BE2C (cell line): ENCODE measurements around the gene SNX3.

ENCODE experiments used
- DNase-seq: peaks from one replicate; pipeline ENCODE4 v3.0.0-alpha.2; 2020
- H3K27me3 ChIP-seq: fragments of 250-450 bp; sonication (Bioruptor Pico); 2 replicates; pipeline ENCODE4 v1.5.1; 2020; ENCODE audit warnings: mild to moderate bottlenecking
- H3K36me3 ChIP-seq: fragments of 250-450 bp; sonication (Bioruptor Pico); 2 replicates; pipeline ENCODE4 v1.5.1; 2020; ENCODE audit warnings: mild to moderate bottlenecking
- H3K4me1 ChIP-seq: fragments of 250-450 bp; sonication (Bioruptor Pico); 2 replicates; pipeline ENCODE4 v1.5.1; 2020
- H3K4me3 ChIP-seq: 2 replicates; pipeline ENCODE4 v1.5.1; 2011; ENCODE audit warnings: low read depth, low read length
- H3K9me3 ChIP-seq: fragments of 250-450 bp; sonication (Bioruptor Pico); 2 replicates; pipeline ENCODE4 v1.5.1; 2020
- CTCF ChIP-seq: IDR thresholded peaks from 2 replicates; pipeline ENCODE4 v1.5.1; 2012; ENCODE audit warnings: mild to moderate bottlenecking, low read depth, low read length

Gene SNX3

GRCh38 chr6:108209738-108210137, 51.1 kb downstream of the SNX3 start:
- no peak for DNase-seq
- no peak for TF ChIP-seq CTCF
- Histone ChIP-seq H3K4me1 (no peaks in the 10 kb centered on the region), H3K4me3 (no peak overlapping the region), H3K36me3 (peaks cover 21% of the 10 kb centered on the region), H3K27me3 (no peaks in the 10 kb centered on the region), H3K9me3 (no peaks in the 10 kb centered on the region)

GRCh38 chr6:108207013-108207412, 53.8 kb downstream of the SNX3 start:
- Histone ChIP-seq H3K36me3 (peaks cover 12% of the 10 kb centered on the region), H3K4me3 (no peak overlapping the region), H3K4me1 (no peaks in the 10 kb centered on the region), H3K27me3 (no peaks in the 10 kb centered on the region), H3K9me3 (no peaks in the 10 kb centered on the region)
- TF ChIP-seq CTCF: no peak
- DNase-seq: no peak

GRCh38 chr6:108203189-108204112, 57.4 kb downstream of the SNX3 start:
- TF ChIP-seq CTCF: no peak
- no peak overlapping the region for H3K4me3 ChIP-seq
- no peaks in the 10 kb centered on the region for H3K27me3 ChIP-seq
- no peaks in the 10 kb centered on the region for H3K9me3 ChIP-seq
- no peaks in the 10 kb centered on the region for H3K36me3 ChIP-seq
- no peaks in the 10 kb centered on the region for H3K4me1 ChIP-seq
- DNase-seq: no peak

GRCh38 chr6:108200631-108201030, 60.2 kb downstream of the SNX3 start:
- Histone ChIP-seq H3K4me3 (no peak overlapping the region), H3K9me3 (no peaks in the 10 kb centered on the region), H3K27me3 (no peaks in the 10 kb centered on the region), H3K4me1 (no peaks in the 10 kb centered on the region), H3K36me3 (no peaks in the 10 kb centered on the region)
- TF ChIP-seq CTCF: no peak
- no peak for DNase-seq

- Histone ChIP-seq H3K27me3 (no peaks in the 10 kb centered on the region), H3K4me1 (no peaks in the 10 kb centered on the region), H3K36me3 (no peaks in the 10 kb centered on the region), H3K9me3 (no peaks in the 10 kb centered on the region), H3K4me3 (no peak overlapping the region)
- no peak for DNase-seq
- no peak for TF ChIP-seq CTCF
Measured at GRCh38 chr6:108200186-108200585, 60.7 kb downstream of the SNX3 start.

- Histone ChIP-seq H3K4me3 (no peak overlapping the region), H3K27me3 (no peaks in the 10 kb centered on the region)
- no peak for TF ChIP-seq CTCF
Measured at GRCh38 chr6:108198761-108199498, 61.9 kb downstream of the SNX3 start.

More at GRCh38 chr6:108198761-108199498, 61.9 kb downstream of the SNX3 start:
- H3K4me1 ChIP-seq: peaks cover 5% of the 10 kb centered on the region
- H3K9me3 ChIP-seq: no peaks in the 10 kb centered on the region
- no peak for DNase-seq
- no peaks in the 10 kb centered on the region for H3K36me3 ChIP-seq
